Measurements from ENCODE around the gene SPG7. TPM values are rescaled to one million over a fixed set of nuclear protein-coding genes. Genes with fewer than 3 reads are reported as not detected.
"Not testable (repeated sequence)": the region's sequence is repeated elsewhere in the genome, so short reads cannot be mapped to it uniquely, and the experiment has no call there.

SPG7 gene
- 100 to 1,000 TPM; 102 to 178 (median 127) TPM for total RNA-seq

GRCh38 chr16:89507834-89508590 lies at the start of gene SPG7:
TSS of gene SPG7 (plus strand) at chr16:89508403. CDS start at chr16:89508418, 15 bp downstream.
- peaks cover 4 to 56% (median 34%) of the 10 kb centered on the region in 4 donors for H3K4me1 ChIP-seq
- DNase-seq (ENCODE audit: low spot score in 2 of 2): peak; percentile 72 to 77
- peak within 1 kb of the TSS; percentile 82 to 96 (median 92) for H3K27ac ChIP-seq
- H3K27me3 ChIP-seq: no peaks in the 10 kb centered on the region
- WGBS, 2 donors: 0% methylated on average over 16 to 21 of the region's 90 CpGs
- peak within 1 kb of the TSS; percentile 88 to 98 (median 95) for H3K4me3 ChIP-seq
- H3K36me3 ChIP-seq: peaks cover 0 to 27% (median 9%) of the 10 kb centered on the region in 3 donors
- no peaks in the 10 kb centered on the region for H3K9me3 ChIP-seq
- TF ChIP-seq EP300 (IDR thresholded peaks at IDR 0.05): peak in 1 of 2 donors; percentile 83
- peak; percentile 67 to 90 for TF ChIP-seq POLR2A (IDR thresholded peaks at IDR 0.05)
- TF ChIP-seq CTCF (IDR thresholded peaks at IDR 0.05): peak in 2 of 5 experiments; percentile 19 to 43

GRCh38 chr16:89458551-89458950 lies 49.7 kb upstream of the SPG7 start:
- H3K27ac ChIP-seq: no peak overlapping the region
- no peaks in the 10 kb centered on the region for H3K9me3 ChIP-seq
- no peak for TF ChIP-seq EP300 (IDR thresholded peaks at IDR 0.05)
- TF ChIP-seq POLR2A (IDR thresholded peaks at IDR 0.05): no peak
- no peak for TF ChIP-seq CTCF (IDR thresholded peaks at IDR 0.05)
- no peak for DNase-seq (ENCODE audit: low spot score in 2 of 2)
- H3K36me3 ChIP-seq: no peaks in the 10 kb centered on the region
- no peak overlapping the region for H3K4me3 ChIP-seq
- H3K4me1 ChIP-seq: peaks cover 0 to 55% (median 12%) of the 10 kb centered on the region in 4 donors
- 64 to 65% methylated on average over 7 of the region's 7 CpGs for WGBS, 2 donors
- no peaks in the 10 kb centered on the region for H3K27me3 ChIP-seq

GRCh38 chr16:89458967-89459366 lies 49.2 kb upstream of the SPG7 start:
- no peaks in the 10 kb centered on the region for H3K27me3 ChIP-seq
- no peaks in the 10 kb centered on the region for H3K9me3 ChIP-seq
- peaks cover 0 to 55% (median 8%) of the 10 kb centered on the region in 4 donors for H3K4me1 ChIP-seq
- DNase-seq (ENCODE audit: low spot score in 2 of 2): no peak
- WGBS, 2 donors: 65 to 68% methylated on average over 2 of the region's 2 CpGs
- H3K27ac ChIP-seq: no peak overlapping the region
- no peaks in the 10 kb centered on the region for H3K36me3 ChIP-seq
- no peak overlapping the region for H3K4me3 ChIP-seq
- TF ChIP-seq POLR2A (IDR thresholded peaks at IDR 0.05): no peak
- no peak for TF ChIP-seq CTCF (IDR thresholded peaks at IDR 0.05)
- no peak for TF ChIP-seq EP300 (IDR thresholded peaks at IDR 0.05)

- H3K27ac ChIP-seq: no peak overlapping the region
- no peaks in the 10 kb centered on the region for H3K27me3 ChIP-seq
- H3K9me3 ChIP-seq: no peaks in the 10 kb centered on the region
- no peak for DNase-seq (ENCODE audit: low spot score in 2 of 2)
- peaks cover 0 to 63% (median 5%) of the 10 kb centered on the region in 4 donors for H3K4me1 ChIP-seq
- TF ChIP-seq CTCF (IDR thresholded peaks at IDR 0.05) (no peak), EP300 (IDR thresholded peaks at IDR 0.05) (no peak), POLR2A (IDR thresholded peaks at IDR 0.05) (no peak)
- no peaks in the 10 kb centered on the region for H3K36me3 ChIP-seq
- no peak overlapping the region for H3K4me3 ChIP-seq
- 82 to 84% methylated on average over 6 of the region's 6 CpGs for WGBS, 2 donors
Measured at GRCh38 chr16:89460556-89460955, 47.6 kb upstream of the SPG7 start.

GRCh38 chr16:89461890-89462289 lies 46.3 kb upstream of the SPG7 start:
- not testable (repeated sequence) for H3K9me3 ChIP-seq; H3K36me3 ChIP-seq; H3K27ac ChIP-seq; H3K4me3 ChIP-seq; DNase-seq (ENCODE audit: low spot score in 2 of 2); H3K27me3 ChIP-seq
- peaks cover 0 to 63% (median 12%) of the 10 kb centered on the region in 4 donors for H3K4me1 ChIP-seq
- 68 to 80% methylated on average over 7 to 11 of the region's 15 CpGs for WGBS, 2 donors

GRCh38 chr16:89462639-89463038 lies 45.6 kb upstream of the SPG7 start:
- H3K27ac ChIP-seq; H3K36me3 ChIP-seq; DNase-seq (ENCODE audit: low spot score in 2 of 2); H3K27me3 ChIP-seq; H3K9me3 ChIP-seq; H3K4me3 ChIP-seq: not testable (repeated sequence)
- WGBS, 2 donors: 81 to 96% methylated on average over 12 to 15 of the region's 30 CpGs
- peaks cover 0 to 70% (median 16%) of the 10 kb centered on the region in 4 donors for H3K4me1 ChIP-seq

- H3K4me1 ChIP-seq: peaks cover 0 to 75% (median 16%) of the 10 kb centered on the region in 4 donors
- not testable (repeated sequence) for H3K36me3 ChIP-seq; H3K27me3 ChIP-seq; DNase-seq (ENCODE audit: low spot score in 2 of 2); H3K27ac ChIP-seq; H3K4me3 ChIP-seq; H3K9me3 ChIP-seq
- WGBS, 2 donors: 49 to 51% methylated on average over 5 of the region's 5 CpGs
Measured at GRCh38 chr16:89463312-89463711, 44.9 kb upstream of the SPG7 start.
